Glutamatergic neuron (in vitro differentiated cells): Measurements from ENCODE around the gene DEXI. TPM values are rescaled to one million over a fixed set of nuclear protein-coding genes. Genes with fewer than 3 reads are reported as not detected.

Experiments used
- DNase-seq: peaks from one replicate; pipeline ENCODE4 v3.0.0; 2022
- H3K27ac Mint-ChIP-seq: one replicate; pipeline ENCODE4 v1.8.0; 2020; ENCODE audit warnings: mild to moderate bottlenecking, mixed read lengths, inconsistent platforms; ENCODE audit not compliant: unreplicated experiment
- H3K27me3 Mint-ChIP-seq: one replicate; pipeline ENCODE4 v1.8.0; 2020; ENCODE audit warnings: mild to moderate bottlenecking, moderate library complexity, mixed read lengths, inconsistent platforms; ENCODE audit not compliant: unreplicated experiment
- H3K36me3 Mint-ChIP-seq: one replicate; pipeline ENCODE4 v1.8.0; 2020; ENCODE audit warnings: mild to moderate bottlenecking, mixed read lengths, inconsistent platforms; ENCODE audit not compliant: unreplicated experiment
- H3K4me1 Mint-ChIP-seq: one replicate; pipeline ENCODE4 v1.8.0; 2020; ENCODE audit warnings: mild to moderate bottlenecking, low read depth, mixed read lengths, inconsistent platforms; ENCODE audit not compliant: unreplicated experiment
- H3K4me3 Mint-ChIP-seq: one replicate; pipeline ENCODE4 v1.8.0; 2020; ENCODE audit warnings: mild to moderate bottlenecking, mixed read lengths, inconsistent platforms; ENCODE audit not compliant: unreplicated experiment
- H3K9me3 Mint-ChIP-seq: one replicate; pipeline ENCODE4 v1.8.0; 2020; ENCODE audit warnings: mild to moderate bottlenecking, moderate library complexity, mixed read lengths, inconsistent platforms; ENCODE audit not compliant: unreplicated experiment
- CTCF ChIP-seq: fragments of 200-600 bp; sonication (generic); IDR thresholded peaks from one replicate; pipeline ENCODE4 v1.5.0; 2021; ENCODE audit not compliant: partially characterized antibody, unreplicated experiment
- total RNA-seq: library from RNA; stranded (reverse); fragmentation: NEBNext Ultra II Directional; extraction: Animal tissue kit (Norgen Biotek cat#: 25700); gene quantifications from one replicate; pipeline ENCODE4 v1.2.1, GENCODE V29; 2021; ENCODE audit not compliant: unreplicated experiment

Gene DEXI
- total RNA-seq, 1 donor from 2014 or later = 37.3 TPM

- Mint-ChIP-seq H3K27me3 (peaks cover 6% of the 10 kb centered on the region), H3K27ac (no peak overlapping the region), H3K36me3 (peaks cover 5% of the 10 kb centered on the region), H3K4me1 (peaks cover 20% of the 10 kb centered on the region), H3K4me3 (no peak overlapping the region), H3K9me3 (peaks cover 7% of the 10 kb centered on the region)
- TF ChIP-seq CTCF = no peak
- DNase-seq = no peak
These were observed 6.9 kb downstream of the DEXI start for GRCh38 chr16:10935226-10935915.

- no peak overlapping the region for H3K27ac Mint-ChIP-seq
- peaks cover 3% of the 10 kb centered on the region for H3K9me3 Mint-ChIP-seq
- no peak for TF ChIP-seq CTCF
- peaks cover 9% of the 10 kb centered on the region for H3K27me3 Mint-ChIP-seq
- H3K4me1 Mint-ChIP-seq = peaks cover 12% of the 10 kb centered on the region
- H3K36me3 Mint-ChIP-seq = peaks cover 3% of the 10 kb centered on the region
- H3K4me3 Mint-ChIP-seq = no peak overlapping the region
- no peak for DNase-seq
These were observed 7.8 kb downstream of the DEXI start for GRCh38 chr16:10934325-10935107.

- H3K27ac Mint-ChIP-seq = no peak overlapping the region
- H3K4me1 Mint-ChIP-seq = peaks cover 7% of the 10 kb centered on the region
- no peak overlapping the region for H3K4me3 Mint-ChIP-seq
- H3K36me3 Mint-ChIP-seq = no peaks in the 10 kb centered on the region
- DNase-seq = no peak
- peaks cover 11% of the 10 kb centered on the region for H3K27me3 Mint-ChIP-seq
- TF ChIP-seq CTCF = no peak
- peaks cover 2% of the 10 kb centered on the region for H3K9me3 Mint-ChIP-seq
These were observed 8.4 kb downstream of the DEXI start for GRCh38 chr16:10933865-10934264.

- H3K4me1 Mint-ChIP-seq = peaks cover 2% of the 10 kb centered on the region
- H3K27ac Mint-ChIP-seq = no peak overlapping the region
- H3K9me3 Mint-ChIP-seq = no peaks in the 10 kb centered on the region
- no peak for TF ChIP-seq CTCF
- no peak overlapping the region for H3K4me3 Mint-ChIP-seq
- H3K36me3 Mint-ChIP-seq = no peaks in the 10 kb centered on the region
- peaks cover 10% of the 10 kb centered on the region for H3K27me3 Mint-ChIP-seq
- no peak for DNase-seq
These were observed 9.1 kb downstream of the DEXI start for GRCh38 chr16:10932959-10933710.
